Measurements from ENCODE around the gene MDN1. TPM values are rescaled to one million over a fixed set of nuclear protein-coding genes. Genes with fewer than 3 reads are reported as not detected.
"Not testable (repeated sequence)": the region's sequence is repeated elsewhere in the genome, so short reads cannot be mapped to it uniquely, and the experiment has no call there.

MDN1 gene
- total RNA-seq, 4 donors from 2014 or later: 21.3 to 30.4 (median 24.1) TPM

DNA sequence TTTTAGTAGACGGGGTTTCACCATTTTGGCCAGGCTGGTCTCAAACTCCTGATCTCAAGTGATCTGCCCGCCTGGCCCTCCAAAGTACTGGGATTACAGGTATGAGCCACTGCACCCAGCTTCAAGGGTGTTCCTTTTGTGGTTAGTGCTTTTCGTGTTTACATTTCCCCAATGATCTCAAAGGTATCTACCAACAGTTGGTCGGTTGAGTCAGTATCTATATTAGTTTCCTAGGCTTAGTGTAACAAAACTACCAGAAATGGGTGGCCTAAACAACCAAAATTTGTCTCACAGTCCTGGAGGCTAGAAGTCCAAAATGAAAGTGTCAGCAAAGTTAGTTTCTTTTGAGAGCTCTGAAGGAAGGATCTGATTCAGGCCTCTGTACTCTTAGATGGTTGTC lies 40.1 kb upstream of the MDN1 start:
- Histone ChIP-seq H3K4me3 (no peak overlapping the region), H3K9me3 (no peaks in the 10 kb centered on the region), H3K36me3 (peaks cover 2 to 100% of the 10 kb centered on the region in 2 donors), H3K27ac (no peak overlapping the region), H3K4me1 (no peaks in the 10 kb centered on the region), H3K27me3 (no peaks in the 10 kb centered on the region)
- 92 to 94% methylated on average over 3 to 4 of the region's 4 CpGs for WGBS, 2 donors (ENCODE audit: low coverage in 1 of 2)
- TF ChIP-seq, protein P1, sequence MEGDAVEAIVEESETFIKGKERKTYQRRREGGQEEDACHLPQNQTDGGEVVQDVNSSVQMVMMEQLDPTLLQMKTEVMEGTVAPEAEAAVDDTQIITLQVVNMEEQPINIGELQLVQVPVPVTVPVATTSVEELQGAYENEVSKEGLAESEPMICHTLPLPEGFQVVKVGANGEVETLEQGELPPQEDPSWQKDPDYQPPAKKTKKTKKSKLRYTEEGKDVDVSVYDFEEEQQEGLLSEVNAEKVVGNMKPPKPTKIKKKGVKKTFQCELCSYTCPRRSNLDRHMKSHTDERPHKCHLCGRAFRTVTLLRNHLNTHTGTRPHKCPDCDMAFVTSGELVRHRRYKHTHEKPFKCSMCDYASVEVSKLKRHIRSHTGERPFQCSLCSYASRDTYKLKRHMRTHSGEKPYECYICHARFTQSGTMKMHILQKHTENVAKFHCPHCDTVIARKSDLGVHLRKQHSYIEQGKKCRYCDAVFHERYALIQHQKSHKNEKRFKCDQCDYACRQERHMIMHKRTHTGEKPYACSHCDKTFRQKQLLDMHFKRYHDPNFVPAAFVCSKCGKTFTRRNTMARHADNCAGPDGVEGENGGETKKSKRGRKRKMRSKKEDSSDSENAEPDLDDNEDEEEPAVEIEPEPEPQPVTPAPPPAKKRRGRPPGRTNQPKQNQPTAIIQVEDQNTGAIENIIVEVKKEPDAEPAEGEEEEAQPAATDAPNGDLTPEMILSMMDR (IDR thresholded peaks at IDR 0.05): no peak
- no peak for TF ChIP-seq EP300 (IDR thresholded peaks at IDR 0.05)
- no peak for TF ChIP-seq POLR2A (IDR thresholded peaks at IDR 0.05)
- no peak for TF ChIP-seq POLR2AphosphoS5 (IDR thresholded peaks at IDR 0.05)
- ATAC-seq: no peak

DNA sequence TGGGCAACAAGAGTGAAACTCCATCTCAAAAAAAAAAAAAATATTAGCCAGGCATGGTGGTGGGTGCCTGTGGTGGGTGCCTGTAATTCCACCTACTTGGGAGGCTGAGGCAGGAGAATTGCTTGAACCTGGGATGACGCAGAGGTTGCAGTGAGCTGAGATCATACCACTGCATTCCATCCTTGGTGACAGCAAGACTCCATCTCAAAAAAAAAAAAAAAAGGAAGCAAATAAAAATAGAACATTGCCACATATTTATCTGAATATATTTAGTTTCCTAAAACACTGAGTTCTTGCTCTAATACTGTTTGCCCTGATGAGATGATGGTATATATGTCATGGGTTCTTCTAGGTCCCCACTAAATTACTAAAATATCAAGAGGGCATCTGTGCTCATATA lies 38.4 kb upstream of the MDN1 start:
- Histone ChIP-seq H3K27me3 (no peaks in the 10 kb centered on the region), H3K27ac (no peak overlapping the region), H3K4me1 (no peaks in the 10 kb centered on the region), H3K4me3 (no peak overlapping the region), H3K9me3 (no peaks in the 10 kb centered on the region), H3K36me3 (peaks cover 0 to 100% of the 10 kb centered on the region in 2 donors)
- ATAC-seq: no peak
- TF ChIP-seq, protein P1 (IDR thresholded peaks at IDR 0.05): no peak
- TF ChIP-seq POLR2AphosphoS5 (IDR thresholded peaks at IDR 0.05) (no peak), EP300 (IDR thresholded peaks at IDR 0.05) (no peak), POLR2A (IDR thresholded peaks at IDR 0.05) (no peak)
- 90% methylated on average over 1 of the region's 1 CpG; no CpG with 5 or more reads in 1 of the 2 donors for WGBS, 2 donors (ENCODE audit: low coverage in 1 of 2)

DNA sequence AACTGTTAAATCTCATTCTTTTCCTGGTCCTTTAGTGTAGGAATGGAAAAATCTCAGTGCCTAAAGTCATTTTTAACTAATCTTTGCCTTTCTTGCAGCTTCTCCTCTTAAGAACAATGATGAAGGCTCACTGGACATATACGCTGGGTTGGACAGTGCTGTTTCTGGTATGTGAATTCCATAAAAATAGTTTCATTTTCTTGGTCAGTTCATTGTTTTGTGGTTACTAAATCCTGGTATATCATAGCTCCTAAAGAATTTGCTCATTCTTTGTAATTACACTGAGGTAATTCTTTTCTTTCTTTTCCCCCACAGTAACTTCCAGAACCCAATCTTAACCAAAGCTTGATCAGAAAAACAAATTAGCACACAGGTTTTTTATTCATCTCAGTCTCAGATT lies 33.5 kb upstream of the MDN1 start:
- Histone ChIP-seq H3K4me3 (no peak overlapping the region), H3K9me3 (no peaks in the 10 kb centered on the region), H3K4me1 (no peaks in the 10 kb centered on the region), H3K36me3 (peaks cover 0 to 82% of the 10 kb centered on the region in 2 donors), H3K27me3 (no peaks in the 10 kb centered on the region), H3K27ac (no peak overlapping the region)
- TF ChIP-seq POLR2A (IDR thresholded peaks at IDR 0.05) (no peak), POLR2AphosphoS5 (IDR thresholded peaks at IDR 0.05) (no peak), EP300 (IDR thresholded peaks at IDR 0.05) (no peak)
- TF ChIP-seq, protein P1 (IDR thresholded peaks at IDR 0.05): no peak
- ATAC-seq: no peak
- WGBS, 2 donors (ENCODE audit: low coverage in 1 of 2): 100% methylated on average over 1 of the region's 1 CpG

DNA sequence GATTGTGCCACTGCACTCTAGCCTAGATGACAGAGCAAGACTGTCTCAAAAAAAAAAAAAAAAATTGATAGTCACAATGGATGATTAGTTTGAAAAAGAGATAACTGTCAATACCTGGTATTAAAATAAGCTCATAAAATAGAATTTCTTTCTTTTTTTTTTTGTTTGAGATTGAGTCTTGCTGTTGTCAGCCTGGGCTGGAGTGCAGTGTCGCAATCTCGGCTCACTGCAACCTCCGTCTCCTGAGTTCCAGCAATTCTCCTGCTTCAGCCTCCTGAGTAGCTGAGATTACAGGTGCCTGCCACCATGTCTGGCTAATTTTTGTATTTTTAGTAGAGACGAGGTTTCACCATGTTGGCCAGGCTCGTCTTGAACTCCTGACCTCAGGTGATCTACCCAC lies 27.9 kb upstream of the MDN1 start:
- not testable (repeated sequence) for H3K9me3 ChIP-seq, H3K4me3 ChIP-seq, H3K27me3 ChIP-seq, H3K27ac ChIP-seq, ATAC-seq
- H3K36me3 ChIP-seq: peaks cover 0 to 49% of the 10 kb centered on the region in 2 donors
- peaks cover 0 to 13% (median 4%) of the 10 kb centered on the region in 3 donors for H3K4me1 ChIP-seq
- WGBS, 2 donors (ENCODE audit: low coverage in 1 of 2): 90 to 98% methylated on average over 2 to 5 of the region's 5 CpGs

DNA sequence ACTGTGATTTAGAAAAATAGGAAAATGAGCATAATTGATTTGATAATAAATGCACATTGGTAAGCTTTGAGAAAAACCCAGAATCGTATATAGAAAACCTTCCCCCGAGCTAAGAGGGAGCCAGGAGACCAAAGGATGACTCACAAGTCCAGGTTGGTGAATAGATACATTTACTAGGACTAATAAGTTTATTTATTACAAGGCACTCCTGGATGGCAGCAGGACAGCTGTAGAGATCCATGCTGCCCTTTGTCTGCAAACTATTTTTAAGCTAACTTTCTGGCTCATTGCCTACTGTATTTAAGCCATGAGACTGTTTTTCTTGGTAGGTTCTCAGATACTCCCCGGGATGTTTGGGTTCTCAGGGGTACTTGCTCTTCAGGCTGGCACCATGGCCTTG lies 23.5 kb upstream of the MDN1 start:
- 15 to 23% methylated on average over 3 of the region's 3 CpGs for WGBS, 2 donors (ENCODE audit: low coverage in 1 of 2)
- H3K27me3 ChIP-seq: no peaks in the 10 kb centered on the region
- peaks cover 0 to 17% (median 4%) of the 10 kb centered on the region in 3 donors for H3K4me1 ChIP-seq
- ATAC-seq: no peak
- no peak for TF ChIP-seq POLR2AphosphoS5 (IDR thresholded peaks at IDR 0.05)
- TF ChIP-seq POLR2A (IDR thresholded peaks at IDR 0.05): no peak
- TF ChIP-seq, protein P1 (IDR thresholded peaks at IDR 0.05): no peak
- TF ChIP-seq EP300 (IDR thresholded peaks at IDR 0.05): no peak
- H3K36me3 ChIP-seq: peaks cover 0 to 29% of the 10 kb centered on the region in 2 donors
- H3K4me3 ChIP-seq: no peak overlapping the region
- H3K27ac ChIP-seq: no peak overlapping the region
- no peaks in the 10 kb centered on the region for H3K9me3 ChIP-seq

Data from gastroesophageal sphincter (tissue), 4 donors.